K562 (cell line): Measurements from ENCODE around the gene USP12. TPM values are rescaled to one million over a fixed set of nuclear protein-coding genes. Genes with fewer than 3 reads are reported as not detected.

Experiments used
- ATAC-seq: fragments of 200-7000 bp; cut with Tn5 transposase; 3 replicates; pipeline ENCODE4 v1.9.1; 2020; ENCODE audit warnings: moderate library complexity
- BruUV-seq: library from RNA; stranded (reverse); fragments of 400-500 nt; replicated peaks from 2 replicates; lab custom pipeline; 2021; lab: Mats Ljungman, UMichigan
- CTCF ChIA-PET: fragments of 300-600 bp; formaldehyde crosslinking; extraction: SDS; loops from one replicate; lab custom pipeline; 2021; ENCODE audit warnings: low intra/inter-chr PET ratio; lab: Yijun Ruan, JAX
- POLR2A ChIA-PET: fragments of 300-600, 350-650 bp; sonication (Branson Sonifier 250); formaldehyde crosslinking; extraction: SDS; loops from one replicate; lab custom pipeline; 2021; ENCODE audit warnings: antibody characterized with exemption, inconsistent platforms; lab: Yijun Ruan, JAX
- DNase-seq, 4 experiments: peaks; one replicate each; pipeline versions ENCODE4 v3.0.0 to v3.0.0-alpha.2; 2011 to 2018; ENCODE audit warnings: low spot score in 3 of 4, mixed read lengths in 3 of 4; ENCODE audit errors: extremely low read depth in 1 of 4
- FAIRE-seq: peaks from 2 replicates; lab custom pipeline; 2011; peaks lifted over from hg19 to GRCh38; lab: Jason Lieb, UNC
- H2AFZ ChIP-seq: 2 replicates; pipeline ENCODE4 v1.6.0; 2011; ENCODE audit warnings: low read depth, low read length, control low read depth, inconsistent platforms
- H3K27ac ChIP-seq: fragments of 200-600 bp; 3 replicates; pipeline ENCODE4 v1.8.0; 2011; ENCODE audit warnings: low read depth, mild to moderate bottlenecking, control low read depth, inconsistent platforms, low read length, moderate library complexity, mixed read lengths; ENCODE audit errors: extremely low read depth
- H3K27me3 ChIP-seq, 2 experiments: fragments of 300-600 bp in 1 of 2; 2 replicates in 1 of 2; 3 replicates in 1 of 2; pipeline versions ENCODE4 v1.6.0 to v1.8.0; 2011; ENCODE audit warnings: inconsistent platforms in 2 of 2, low read length in 2 of 2, mild to moderate bottlenecking in 1 of 2, mixed read lengths in 1 of 2, moderate library complexity in 1 of 2; ENCODE audit not compliant: control insufficient read depth in 2 of 2, insufficient read depth in 2 of 2
- H3K36me3 ChIP-seq: fragments of 300-600 bp; 3 replicates; pipeline ENCODE4 v1.8.0; 2011; ENCODE audit warnings: mild to moderate bottlenecking, low read length, inconsistent platforms; ENCODE audit not compliant: control insufficient read depth, insufficient read depth
- H3K4me1 ChIP-seq, 2 experiments: fragments of 200-600 bp in 1 of 2; replicated peaks in 1 of 2; 2 replicates in 1 of 2; 3 replicates in 1 of 2; pipeline versions ENCODE4 v1.5.1 to v1.8.0; 2011; ENCODE audit warnings: inconsistent platforms in 2 of 2, low read length in 2 of 2, mild to moderate bottlenecking in 1 of 2, mixed read lengths in 1 of 2, moderate library complexity in 1 of 2; ENCODE audit not compliant: control insufficient read depth in 2 of 2, insufficient read depth in 2 of 2
- H3K4me2 ChIP-seq: 2 replicates; pipeline ENCODE4 v1.6.1; 2011; ENCODE audit warnings: low read length, control low read depth, inconsistent platforms, mixed read lengths; ENCODE audit not compliant: insufficient read depth
- H3K4me3 ChIP-seq: fragments of 200-600 bp; sonication (generic), shearing (Covaris generic); 2 replicates; pipeline ENCODE4 v1.5.1; 2016; ENCODE audit warnings: control low read depth, inconsistent platforms
- H3K79me2 ChIP-seq: fragments of 200-600 bp; 3 replicates; pipeline ENCODE4 v1.8.0; 2011; ENCODE audit warnings: low read length, inconsistent platforms; ENCODE audit not compliant: control insufficient read depth, insufficient read depth
- H3K9ac ChIP-seq, 2 experiments: 2 replicates each; pipeline versions ENCODE4 v1.6.0 to v1.6.1; 2011; ENCODE audit warnings: low read depth in 2 of 2, low read length in 2 of 2, control low read depth in 1 of 2, inconsistent platforms in 1 of 2, mild to moderate bottlenecking in 1 of 2, mixed read lengths in 1 of 2; ENCODE audit not compliant: insufficient read depth in 1 of 2
- H3K9me1 ChIP-seq: one replicate; pipeline ENCODE4 v1.6.0; 2011; ENCODE audit warnings: inconsistent platforms, mild to moderate bottlenecking, low read length, moderate library complexity; ENCODE audit not compliant: control insufficient read depth, insufficient read depth
- H3K9me3 ChIP-seq: replicated peaks from 2 replicates; pipeline ENCODE4 v1.5.1; 2011; ENCODE audit warnings: low read depth, low read length, inconsistent platforms; ENCODE audit not compliant: control insufficient read depth, insufficient read depth
- H4K20me1 ChIP-seq: replicated peaks from 2 replicates; pipeline ENCODE4 v1.6.1; 2011; ENCODE audit warnings: low read length, inconsistent platforms, mixed read lengths; ENCODE audit not compliant: control insufficient read depth, insufficient read depth
- CTCF ChIP-seq, 3 experiments: IDR thresholded peaks in 2 of 3; conservative IDR thresholded peaks in 1 of 3; 2 replicates each; pipeline ENCODE4 v1.5.1; 2011 to 2012; ENCODE audit warnings: low read length in 3 of 3, mild to moderate bottlenecking in 3 of 3, control low read depth in 2 of 3, improper control_type of control experiment in 1 of 3, inconsistent platforms in 1 of 3, low read depth in 1 of 3, mixed read lengths in 1 of 3, moderate library complexity in 1 of 3; ENCODE audit not compliant: insufficient read depth in 2 of 3
- ELF2 ChIP-seq: fragments of 250-450 bp; sonication (Bioruptor Pico); IDR thresholded peaks from 2 replicates; pipeline ENCODE4 v1.5.0; 2021; ENCODE audit warnings: mild to moderate bottlenecking
- FOXP1 ChIP-seq: sonication (generic); formaldehyde crosslinking; IDR thresholded peaks from 2 replicates; pipeline ENCODE4 v1.8.0; 2022; ENCODE audit warnings: mild to moderate bottlenecking, missing genetic modification reagents
- HNRNPL ChIP-seq: fragments of 200-400 bp; formaldehyde crosslinking; IDR thresholded peaks from 2 replicates; pipeline ENCODE4 v1.6.1; 2017; ENCODE audit warnings: low read depth, mild to moderate bottlenecking, low read length
- HOMEZ ChIP-seq: fragments of 250-450 bp; sonication (Bioruptor Pico); IDR thresholded peaks from 2 replicates; pipeline ENCODE4 v1.4.0; 2020; ENCODE audit warnings: mild to moderate bottlenecking, moderate library complexity
- MEF2A ChIP-seq: IDR thresholded peaks from 2 replicates; pipeline ENCODE4 v1.6.1; 2011; ENCODE audit warnings: low read depth, mild to moderate bottlenecking, low read length, moderate library complexity; ENCODE audit not compliant: control insufficient read depth
- MLLT1 ChIP-seq, 2 experiments: fragments of 450-650 bp; IDR thresholded peaks; 2 replicates each; pipeline ENCODE4 v1.6.1; 2016
- PKNOX1 ChIP-seq: fragments of 450-650 bp; IDR thresholded peaks from 2 replicates; pipeline ENCODE4 v1.6.1; 2016
- SNRNP70 ChIP-seq: fragments of 200-400 bp; formaldehyde crosslinking; optimal IDR thresholded peaks from 2 replicates; pipeline ENCODE3; 2017; ENCODE audit warnings: low read depth, low read length
- SRSF3 ChIP-seq: fragments of 200-400 bp; formaldehyde crosslinking; IDR thresholded peaks from 2 replicates; pipeline ENCODE4 v1.6.1; 2016; ENCODE audit warnings: mild to moderate bottlenecking, low read length, moderate library complexity; ENCODE audit not compliant: insufficient read depth
- TFE3 ChIP-seq: fragments of 450-650 bp; formaldehyde crosslinking; IDR thresholded peaks from 2 replicates; pipeline ENCODE4 v1.4.0; 2020; ENCODE audit warnings: mild to moderate bottlenecking, mixed read lengths
- ZNF277 ChIP-seq: fragments of 250-450 bp; sonication (Bioruptor Pico); IDR thresholded peaks from 2 replicates; pipeline ENCODE4 v1.8.0; 2022; ENCODE audit warnings: inconsistent platforms, mild to moderate bottlenecking, moderate library complexity, borderline replicate concordance
- ZNF668 ChIP-seq: fragments of 250-450 bp; sonication (Bioruptor Pico); IDR thresholded peaks from 2 replicates; pipeline ENCODE4 v1.8.0; 2022; ENCODE audit warnings: mild to moderate bottlenecking, inconsistent platforms
- ZSCAN32 ChIP-seq: fragments of 450-650 bp; formaldehyde crosslinking; IDR thresholded peaks from 2 replicates; pipeline ENCODE4 v1.4.0; 2020; ENCODE audit warnings: mild to moderate bottlenecking, moderate library complexity
- WGBS: fragments of 100-300 bp; shearing (Covaris generic); methylation state at CpG from one replicate; pipeline ENCODE4 v1.1.6; 2016; ENCODE audit warnings: low coverage, mixed read lengths; ENCODE audit not compliant: insufficient coverage; ENCODE audit errors: missing lambda C conversion rate; 5-methylcytosine and 5-hydroxymethylcytosine counted together
- in situ Hi-C: fragments of 300-500 bp; cut with MboI; formaldehyde crosslinking; loops from 4 replicates; pipeline ENCODE4 v1.15.0; 2018; ENCODE audit warnings: inconsistent platforms, mixed read lengths
- intact Hi-C: fragments of 100-400 bp; cut with micrococcal nuclease; formaldehyde crosslinking; loops from 2 replicates; pipeline ENCODE4 v1.14.2; 2022
- polyA plus RNA-seq, 8 experiments: library from polyadenylated mRNA; depleted of rRNA in 4 of 8; stranded (reverse) in 5 of 8; unstranded in 3 of 8; fragments of >200 nt; fragmentation: Nextera tagmentation in 2 of 8; fragmentation: Illumina TruSeq in 1 of 8; extraction: Ambion mirVana in 2 of 8; extraction: Trizol in 1 of 8; gene quantifications; 2 replicates each; pipeline versions ENCODE4 v1.2.1 to v1.2.3, GENCODE V29; 2011 to 2014; ENCODE audit warnings: inconsistent platforms in 1 of 8, missing spikeins in 1 of 8
- total RNA-seq, 7 experiments: library from RNA; depleted of rRNA in 6 of 7; stranded (reverse); fragments of >200 nt in 6 of 7; fragmentation: Illumina TruSeq in 2 of 7; extraction: Trizol in 2 of 7; gene quantifications; 2 replicates each; pipeline versions ENCODE4 v1.2.1 to v1.2.3, GENCODE V29; 2011 to 2021; ENCODE audit warnings: low replicate concordance in 1 of 7

USP12 gene
- total and polyA plus RNA-seq, 9 of the 15 experiments (the other 6 are each of a cell fraction or from before 2014, with no cell fraction given) = 1.8 to 20.5 (median 13.3) TPM

GRCh38 chr13:27192973-27193372 is 21.4 kb upstream of the USP12 start:
- Histone ChIP-seq H3K9me1 (no peaks in the 10 kb centered on the region), H3K9me3 (no peaks in the 10 kb centered on the region; the same call in 1 of the 2 replicates), H3K4me2 (no peak overlapping the region), H3K36me3 (no peaks in the 10 kb centered on the region), H2AFZ (peak overlapping the region; percentile 83), H3K4me1 (peaks cover 5 to 12% of the 10 kb centered on the region in 2 experiments; a peak in 3 of 5 replicates), H3K27me3 (no peaks in the 10 kb centered on the region), H4K20me1 (no peaks in the 10 kb centered on the region), H3K27ac (no peak overlapping the region), H3K9ac (no peak overlapping the region), H3K79me2 (no peaks in the 10 kb centered on the region), H3K4me3 (no peak overlapping the region)
- POLR2A ChIA-PET = no interaction called here
- FAIRE-seq = no peak
- BruUV-seq = no TSS peak
- intact Hi-C loops = no loop called here
- CTCF ChIA-PET = no interaction called here
- in situ Hi-C loops = no loop called here
- no peak for ATAC-seq
- DNase-seq = no peak
- WGBS = 60% methylated on average over 1 of the region's 1 CpG
- TF ChIP-seq TFE3 (CRISPR knock-in tag) (no peak), HOMEZ (CRISPR knock-in tag) (no peak), SRSF3 (no peak), SNRNP70 (no peak), CTCF (IDR thresholded peaks at IDR 0.05 in 2 of 3, conservative IDR thresholded peaks at IDR 0.05 in 1 of 3; ENCODE audit: insufficient read depth in 2 of 3, low read depth in 1 of 3, low read length in 3 of 3) (no peak), MLLT1 (IDR thresholded peaks at IDR 0.05) (no peak), ZSCAN32 (no peak), FOXP1 (CRISPR knock-in tag) (no peak), ZNF668 (no peak), HNRNPL (no peak), PKNOX1 (no peak), ZNF277 (CRISPR knock-in tag) (no peak), MEF2A (no peak), ELF2 (CRISPR knock-in tag) (no peak)
